Activated T-helper 1 cell treated with anti-CD3 and anti-CD28 coated beads, Interleukin-2, amount 50 U/mL, for 16 hours (primary cell): ENCODE measurements around the gene ASF1A.

Experiments used
- DNase-seq, 2 donors: peaks; one replicate each; pipeline ENCODE4 v3.0.0-alpha.2; 2020; ENCODE audit warnings: low read depth in 1 of 2, low spot score in 1 of 2

Gene ASF1A

GRCh38 chr6:118881440-118882313 lies 12.3 kb upstream of the ASF1A start:
- DNase-seq: no peak

GRCh38 chr6:118882314-118882905 lies 11.5 kb upstream of the ASF1A start:
- DNase-seq: no peak

DNA sequence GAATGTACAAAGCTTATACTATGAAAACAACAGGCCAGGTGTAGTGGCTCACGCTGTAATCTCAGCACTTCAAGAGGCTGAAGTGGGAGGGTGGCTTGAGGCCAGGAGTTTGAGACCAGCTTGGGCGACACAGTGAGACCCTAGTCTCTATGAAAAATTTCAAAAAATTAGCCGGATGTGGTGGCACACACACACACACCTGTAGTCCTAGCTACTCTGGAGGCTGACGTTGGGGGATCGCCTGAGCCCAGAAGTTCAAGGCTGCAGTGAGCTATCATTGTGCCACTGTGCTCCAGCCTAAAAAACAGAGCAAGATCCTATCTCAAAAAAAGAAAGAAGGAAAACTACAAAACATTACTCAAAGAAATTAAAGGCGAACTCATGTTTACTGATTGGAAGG lies 7.3 kb upstream of the ASF1A start:
- no peak for DNase-seq

- DNase-seq: no peak
These were observed 4.8 kb upstream of the ASF1A start for GRCh38 chr6:118889163-118889562.

DNA sequence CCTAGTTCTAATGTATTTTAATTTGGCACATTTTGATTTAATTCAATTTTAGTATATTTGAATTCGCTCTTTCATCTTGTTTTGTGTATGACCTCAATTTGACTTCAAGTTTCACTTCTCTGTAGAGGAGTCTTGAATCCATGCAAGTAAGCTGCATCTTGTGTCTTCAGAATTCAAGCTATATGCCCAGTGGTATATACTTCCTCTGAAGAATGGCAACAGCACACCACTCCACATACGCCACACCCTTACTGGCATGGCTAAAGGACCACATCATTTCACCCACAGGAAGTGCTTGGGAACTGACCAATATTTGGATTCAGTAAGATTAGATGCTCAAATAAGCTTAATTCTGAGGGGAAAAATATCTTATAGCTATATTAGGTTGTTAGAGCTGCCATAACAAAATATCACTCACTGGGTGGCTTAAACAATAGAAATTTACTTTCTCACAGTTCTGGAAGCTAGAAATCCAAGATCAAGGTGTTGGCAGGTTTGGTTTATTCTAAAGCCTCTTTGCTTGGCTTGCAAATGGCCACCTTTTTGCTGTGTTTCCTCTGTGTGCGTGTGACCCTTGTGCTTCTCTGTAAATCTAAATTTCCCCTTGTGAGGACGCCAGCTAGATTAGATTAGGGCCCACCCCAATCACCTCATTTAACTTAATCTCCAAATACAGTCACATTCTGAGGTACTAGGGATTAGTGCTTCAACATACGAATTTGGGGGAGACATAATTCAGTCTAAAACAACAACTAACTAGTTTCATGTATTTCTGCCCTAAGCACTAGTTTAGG lies 2.8 kb upstream of the ASF1A start:
- no peak for DNase-seq

DNA sequence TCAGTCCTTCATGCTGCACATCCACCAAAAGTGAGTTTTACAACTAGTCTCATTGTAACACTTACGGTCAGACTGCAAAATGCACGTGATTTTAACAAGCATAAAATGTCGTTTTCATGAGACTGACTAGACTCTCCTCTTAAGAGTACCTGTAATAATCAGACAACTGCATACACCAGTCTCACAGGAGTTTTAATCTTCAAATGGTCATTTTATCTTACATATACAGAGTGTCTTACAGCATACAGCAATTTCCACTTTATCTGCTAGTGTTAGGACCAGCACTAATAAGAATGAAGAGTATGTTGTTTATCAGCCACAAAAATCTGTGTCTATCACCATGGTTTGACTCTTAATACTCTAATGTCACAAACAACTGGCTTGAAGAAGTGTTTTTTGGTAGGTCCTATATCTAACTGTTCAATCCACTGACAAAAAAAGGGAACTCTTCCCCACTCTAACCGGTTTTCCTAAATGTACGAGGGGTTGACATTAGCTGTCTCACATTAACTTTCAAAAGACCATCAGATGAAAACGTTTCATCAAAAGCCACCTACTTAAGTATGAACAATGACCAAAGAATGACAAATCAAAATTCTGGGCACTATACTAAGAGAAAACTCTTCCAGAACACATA lies 1.5 kb upstream of the ASF1A start:
- DNase-seq: no peak

DNA sequence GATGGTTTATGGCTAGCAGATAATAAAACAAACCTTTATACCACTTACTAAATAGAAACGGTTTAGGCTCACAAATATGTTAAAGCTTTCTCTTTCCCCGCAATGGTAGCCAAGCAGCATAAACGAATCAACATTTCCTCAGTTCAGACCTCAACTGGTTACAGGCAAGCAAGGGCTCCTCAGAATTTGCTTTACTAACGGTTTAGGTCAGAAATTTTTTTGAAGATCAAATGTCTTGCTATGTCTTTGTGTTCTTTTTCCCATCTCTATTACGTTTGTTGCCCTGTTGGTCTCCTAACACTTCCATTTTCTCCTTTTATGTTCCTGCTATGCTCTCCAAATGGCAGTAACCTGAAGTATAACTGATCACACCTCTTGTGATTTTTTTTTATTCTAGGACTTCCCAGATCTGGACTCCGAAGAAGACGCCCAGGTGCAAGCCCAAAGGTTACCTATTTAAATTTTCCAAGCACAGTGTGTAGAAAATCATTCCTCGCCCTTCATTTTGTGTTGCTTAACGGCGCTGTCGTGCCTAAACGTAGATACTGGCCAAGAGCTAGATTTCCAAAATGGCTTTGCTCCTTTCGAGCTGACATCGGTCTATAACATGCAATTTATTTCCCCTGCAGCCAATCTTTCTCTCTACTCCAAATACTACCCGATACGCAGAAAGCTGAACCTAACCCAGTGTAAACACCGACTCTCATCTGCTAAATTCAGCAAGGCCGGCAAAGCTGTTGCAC lies 717 bp upstream of the ASF1A start:
- peak in 1 of 2 donors; percentile 11 for DNase-seq

DNA sequence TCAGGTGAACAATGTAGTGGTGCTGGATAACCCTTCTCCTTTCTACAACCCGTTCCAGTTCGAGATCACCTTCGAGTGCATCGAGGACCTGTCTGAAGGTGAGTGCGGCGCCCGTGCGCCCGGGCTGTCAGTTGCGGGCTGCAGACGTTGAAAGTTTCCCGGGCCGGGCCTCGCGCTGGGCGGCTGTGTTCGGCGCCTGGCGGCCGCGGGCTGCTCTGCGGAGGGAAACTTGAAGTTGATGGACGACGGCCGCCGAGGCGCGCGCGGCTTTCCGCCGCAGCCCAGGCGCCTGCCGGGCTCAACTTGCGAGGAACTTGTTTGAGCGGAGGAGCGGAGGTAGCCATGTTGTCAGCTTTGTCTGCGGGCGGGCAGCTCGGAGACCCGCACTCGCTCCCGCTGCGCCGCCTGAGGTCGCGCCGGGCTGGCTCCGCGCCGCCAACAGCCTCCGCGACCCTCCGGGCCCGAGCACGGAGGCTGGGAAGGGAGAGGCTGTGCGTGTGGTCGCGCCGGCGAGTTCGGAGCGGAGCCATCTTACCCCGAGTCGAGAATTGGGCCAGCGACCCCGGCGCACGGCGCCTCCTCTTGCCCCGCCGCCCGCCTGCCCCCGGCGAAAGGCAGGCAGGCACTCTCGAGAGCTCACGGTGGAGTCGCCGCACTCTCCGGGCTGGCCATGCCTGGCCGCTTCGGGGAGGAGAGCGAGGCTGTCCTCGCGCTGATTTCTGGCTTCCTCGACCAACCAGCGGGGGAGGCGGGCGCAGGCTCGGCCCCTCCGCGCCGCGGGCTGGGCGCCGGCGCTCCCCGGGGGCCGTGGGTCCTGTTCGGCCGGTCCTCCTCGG lies 691 bp downstream of the ASF1A start:
- peak; percentile 39 to 50 for DNase-seq

DNA sequence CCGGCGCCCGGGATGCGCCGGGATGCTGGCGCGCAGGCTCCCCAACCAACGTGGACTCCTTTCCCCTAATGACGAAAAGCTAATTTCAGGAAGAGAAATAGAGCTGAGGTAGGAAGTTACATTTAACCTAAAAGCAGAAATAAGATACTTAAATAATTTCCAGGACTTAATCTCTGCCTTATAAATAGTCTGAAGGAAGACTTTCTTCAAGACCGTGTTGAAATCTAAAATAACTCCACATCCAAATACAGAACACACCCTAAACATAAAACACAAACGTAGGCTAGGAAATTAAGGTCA lies 1.3 kb downstream of the ASF1A start:
- no peak for DNase-seq

- DNase-seq: no peak
These were observed 1.9 kb downstream of the ASF1A start for GRCh38 chr6:118895859-118896258.

- DNase-seq: no peak
These were observed 2.6 kb downstream of the ASF1A start for GRCh38 chr6:118896339-118897136.

DNA sequence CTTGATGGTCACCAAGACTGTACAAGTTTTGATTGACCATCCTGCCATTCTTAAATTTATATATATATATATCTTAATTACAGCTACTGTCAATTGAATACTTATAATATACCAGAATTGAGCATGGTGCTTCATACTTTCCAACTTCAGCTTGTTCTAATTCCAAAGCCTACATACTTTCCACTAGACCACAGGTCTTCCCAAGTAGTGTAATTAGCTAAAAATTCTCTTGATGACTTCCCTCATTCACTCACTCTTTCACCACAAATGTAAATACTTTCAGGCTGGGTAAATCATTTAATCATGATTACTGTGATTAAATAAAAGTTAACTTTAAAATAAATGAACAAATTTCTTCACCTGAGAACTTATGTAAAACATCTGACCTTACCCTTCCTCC lies 3.4 kb downstream of the ASF1A start:
- no peak for DNase-seq

DNA sequence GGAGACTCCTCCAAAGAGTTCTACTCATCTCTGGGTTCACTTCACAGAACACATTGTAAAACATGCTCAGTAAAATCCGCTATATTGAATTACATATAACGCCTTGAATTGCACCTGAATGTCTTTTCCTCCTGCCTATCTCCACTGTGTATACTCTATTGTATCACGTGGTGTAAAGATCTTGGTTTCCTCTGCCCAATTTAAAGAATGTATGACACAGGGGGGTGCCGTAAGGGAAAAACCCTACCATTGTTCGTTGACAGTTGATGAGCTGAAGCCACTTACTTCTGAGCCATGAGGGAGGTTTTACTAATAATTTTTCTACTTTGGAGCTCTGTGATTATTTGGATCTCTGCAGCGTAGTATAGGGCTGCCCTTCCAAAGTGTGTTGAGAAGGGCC lies 6.0 kb downstream of the ASF1A start:
- no peak for DNase-seq

DNA sequence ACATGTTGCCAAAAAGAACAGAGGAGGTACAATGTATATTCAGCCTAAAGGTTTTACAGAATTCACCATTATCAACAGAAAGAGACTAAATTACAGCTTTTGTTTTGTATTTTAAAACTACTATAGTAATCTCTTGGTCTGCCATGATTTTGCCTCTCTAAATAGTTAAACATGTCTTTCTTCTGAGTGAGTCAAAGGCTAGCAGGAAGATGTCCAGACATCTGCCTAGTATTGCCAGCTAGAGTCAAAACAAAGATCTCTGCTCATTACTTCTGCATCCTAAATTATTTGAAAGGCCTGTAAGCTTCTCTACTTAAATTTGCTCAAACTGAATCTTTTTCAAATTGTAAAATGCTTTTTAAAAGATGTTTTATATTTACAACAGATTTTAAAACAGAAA lies 8.8 kb downstream of the ASF1A start:
- DNase-seq: no peak

- DNase-seq: no peak
These were observed 9.2 kb downstream of the ASF1A start for GRCh38 chr6:118903138-118903537.

GRCh38 chr6:118903691-118904090 lies 9.7 kb downstream of the ASF1A start:
- DNase-seq: no peak

GRCh38 chr6:118905084-118905483 lies 11.1 kb downstream of the ASF1A start:
- no peak for DNase-seq

- DNase-seq: no peak
These were observed 11.9 kb downstream of the ASF1A start for GRCh38 chr6:118905851-118906250.

DNA sequence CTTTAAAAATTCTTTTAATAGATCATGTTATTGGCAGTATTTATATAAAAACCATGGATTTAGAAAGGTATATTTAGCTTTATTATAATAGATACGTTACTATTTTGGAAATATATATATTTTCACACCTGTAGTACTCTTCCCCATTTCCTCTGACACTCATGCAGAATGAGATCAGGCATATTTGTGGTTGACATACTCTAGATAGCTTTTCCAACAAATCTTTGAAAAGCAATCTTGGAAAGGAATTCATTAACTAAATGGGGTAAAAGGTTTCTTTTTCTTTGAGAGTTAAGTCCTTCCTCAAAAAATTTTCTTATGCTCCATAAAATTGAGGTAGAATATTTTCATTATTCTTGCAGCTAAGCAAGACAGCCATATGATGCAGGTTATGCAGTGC lies 14.5 kb downstream of the ASF1A start:
- no peak for DNase-seq
